ENCODE data around the gene SHC2.

SHC2 gene, protein sequence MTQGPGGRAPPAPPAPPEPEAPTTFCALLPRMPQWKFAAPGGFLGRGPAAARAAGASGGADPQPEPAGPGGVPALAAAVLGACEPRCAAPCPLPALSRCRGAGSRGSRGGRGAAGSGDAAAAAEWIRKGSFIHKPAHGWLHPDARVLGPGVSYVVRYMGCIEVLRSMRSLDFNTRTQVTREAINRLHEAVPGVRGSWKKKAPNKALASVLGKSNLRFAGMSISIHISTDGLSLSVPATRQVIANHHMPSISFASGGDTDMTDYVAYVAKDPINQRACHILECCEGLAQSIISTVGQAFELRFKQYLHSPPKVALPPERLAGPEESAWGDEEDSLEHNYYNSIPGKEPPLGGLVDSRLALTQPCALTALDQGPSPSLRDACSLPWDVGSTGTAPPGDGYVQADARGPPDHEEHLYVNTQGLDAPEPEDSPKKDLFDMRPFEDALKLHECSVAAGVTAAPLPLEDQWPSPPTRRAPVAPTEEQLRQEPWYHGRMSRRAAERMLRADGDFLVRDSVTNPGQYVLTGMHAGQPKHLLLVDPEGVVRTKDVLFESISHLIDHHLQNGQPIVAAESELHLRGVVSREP

GRCh38 chr19:460877-461720 is at the start of gene SHC2:
TSS of gene SHC2 (minus strand) at chr19:461033. CDS start at chr19:460996, 37 bp downstream.
- peak; percentile 35 for DNase-seq

DNA sequence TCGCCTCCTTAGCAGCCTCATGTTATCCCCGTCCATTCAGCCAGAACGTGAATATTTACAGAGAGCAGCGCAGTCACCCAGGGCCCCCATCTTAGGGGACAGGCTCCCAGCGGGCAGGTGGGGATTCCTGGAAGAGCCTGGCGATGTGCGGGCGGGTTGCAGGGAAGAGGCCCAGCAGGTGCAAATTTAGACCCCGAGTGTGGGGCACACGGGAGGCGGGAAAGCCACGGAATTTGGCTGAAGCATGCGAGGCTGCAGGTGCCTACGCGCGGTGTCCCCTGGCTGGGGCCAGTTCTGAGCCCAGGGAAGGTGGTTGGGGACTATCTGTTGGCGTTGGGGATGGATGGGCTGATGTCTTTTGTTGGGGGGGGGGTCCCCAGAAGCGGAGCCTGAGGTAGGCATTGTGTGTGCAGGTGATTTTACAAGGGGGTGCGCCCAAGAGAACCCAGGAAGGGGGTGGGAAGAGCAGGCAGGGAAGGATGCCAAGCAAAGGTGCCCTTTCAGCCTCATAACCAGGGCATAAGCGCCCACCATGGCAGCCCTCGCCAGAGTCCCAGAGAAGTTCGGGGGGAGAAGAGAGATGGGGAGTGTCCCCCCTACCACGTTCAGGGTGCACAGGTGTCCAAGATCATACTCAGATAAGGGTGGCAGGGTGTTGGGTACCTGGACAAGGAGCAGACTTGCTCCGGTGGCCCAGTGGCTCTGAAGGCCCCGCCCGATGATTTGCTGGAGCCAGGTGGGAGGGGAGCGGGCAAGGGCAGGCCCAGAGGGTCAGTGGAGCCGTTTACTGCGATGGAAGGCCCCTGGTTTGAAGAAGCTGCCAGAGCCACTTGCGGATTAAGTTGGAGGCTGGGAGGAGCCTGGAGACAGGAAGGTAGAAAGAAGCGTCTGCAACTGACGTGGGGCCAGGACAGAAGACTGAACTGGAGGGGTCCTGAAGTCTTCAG is 47.6 kb upstream of the SHC2 start:
- no peak for DNase-seq

- peak; percentile 73 for DNase-seq
Observed at GRCh38 chr19:507286-508203, 46.7 kb upstream of the SHC2 start, which contains the start of gene TPGS1. TSS of gene TPGS1 (plus strand) at chr19:507497. CDS start at chr19:507507, 10 bp downstream.

DNA sequence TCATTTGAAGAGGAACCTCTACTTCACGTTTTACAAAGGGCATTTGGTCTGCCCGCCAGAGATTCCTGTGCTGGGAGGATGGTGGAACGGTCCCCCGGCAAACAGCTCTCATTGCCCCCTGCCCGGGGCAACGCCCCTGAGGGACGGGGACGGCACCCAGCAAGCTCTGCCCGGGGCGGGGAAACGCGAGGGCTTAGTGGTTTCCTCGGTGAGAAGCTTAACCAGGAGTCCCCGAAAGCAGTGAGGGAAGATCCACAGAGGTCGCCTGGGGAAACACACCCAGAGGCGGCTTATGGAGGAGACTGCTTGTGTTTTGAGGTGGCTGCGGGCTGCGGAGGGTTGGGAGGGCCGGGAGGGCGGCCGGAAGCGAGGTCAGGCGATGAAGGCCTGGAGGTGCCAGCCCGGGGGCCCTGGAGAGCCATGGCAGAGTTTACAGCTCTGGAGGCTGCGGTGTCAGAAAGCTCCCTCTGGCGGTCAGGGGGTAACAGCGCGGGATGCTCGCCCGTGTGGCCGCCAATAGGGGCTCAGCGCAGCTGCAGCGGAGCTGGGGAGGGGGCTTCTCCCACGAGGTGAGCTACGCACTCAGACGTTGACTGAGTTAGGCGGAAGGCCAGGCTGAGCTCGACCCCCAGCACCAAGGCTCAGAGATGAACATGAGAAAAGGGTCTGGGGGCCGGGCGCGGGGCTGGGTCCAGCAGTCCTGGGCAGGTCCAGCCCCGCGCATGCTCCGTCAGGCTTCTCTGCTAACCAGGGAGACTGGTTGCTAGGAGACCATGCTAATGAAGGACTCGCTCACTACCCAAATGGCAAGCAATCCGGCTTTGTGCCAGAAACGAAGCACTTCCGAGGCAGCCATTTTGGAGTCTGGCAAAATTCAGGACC is 45.8 kb upstream of the SHC2 start:
- peak; percentile 99 for DNase-seq

GRCh38 chr19:504616-505015 is 43.8 kb upstream of the SHC2 start:
- DNase-seq: no peak

DNA sequence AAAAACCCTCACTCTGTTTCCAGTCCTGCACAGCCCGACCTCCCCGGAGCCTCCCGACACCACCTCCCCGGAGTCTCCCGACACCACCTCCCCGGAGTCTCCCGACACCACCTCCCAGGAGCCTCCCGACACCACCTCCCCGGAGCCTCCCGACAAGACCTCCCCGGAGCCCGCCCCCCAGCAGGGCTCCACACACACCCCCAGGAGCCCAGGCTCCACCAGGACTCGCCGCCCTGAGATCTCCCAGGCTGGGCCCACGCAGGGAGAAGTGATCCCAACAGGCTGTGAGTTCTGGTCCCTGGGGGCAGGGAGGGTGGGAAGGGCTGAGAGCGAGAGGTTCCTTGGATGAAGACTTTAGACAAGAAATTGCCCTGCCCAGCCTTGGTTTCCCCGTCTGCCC is 40.8 kb upstream of the SHC2 start:
- no peak for DNase-seq

GRCh38 chr19:498977-499623 is 38.3 kb upstream of the SHC2 start:
- DNase-seq: no peak

GRCh38 chr19:498511-498891 is 37.7 kb upstream of the SHC2 start:
- no peak for DNase-seq

DNA sequence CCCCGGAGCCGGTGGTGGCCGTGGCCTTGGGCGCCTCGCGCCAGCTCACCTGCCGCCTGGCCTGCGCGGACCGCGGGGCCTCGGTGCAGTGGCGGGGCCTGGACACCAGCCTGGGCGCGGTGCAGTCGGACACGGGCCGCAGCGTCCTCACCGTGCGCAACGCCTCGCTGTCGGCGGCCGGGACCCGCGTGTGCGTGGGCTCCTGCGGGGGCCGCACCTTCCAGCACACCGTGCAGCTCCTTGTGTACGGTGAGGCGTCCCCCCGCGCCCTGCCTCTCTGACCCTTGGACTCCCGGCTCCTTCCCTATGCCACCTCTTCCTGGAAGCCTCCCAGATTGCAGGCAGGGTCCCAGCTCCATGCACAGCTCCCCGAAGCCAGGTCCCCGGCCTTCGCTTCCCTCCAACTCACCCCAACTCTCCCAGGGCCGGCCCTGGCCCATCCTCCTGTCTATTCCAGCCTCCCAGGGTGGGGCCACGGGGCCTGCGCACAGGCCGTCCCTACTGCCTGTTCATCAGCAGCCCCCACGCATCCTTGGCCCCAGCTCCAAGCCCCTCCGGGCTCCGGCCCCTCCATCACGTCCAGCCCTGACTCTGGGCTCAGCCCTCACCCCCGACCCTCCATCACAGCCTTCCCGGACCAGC is 37.2 kb upstream of the SHC2 start:
- no peak for DNase-seq

DNA sequence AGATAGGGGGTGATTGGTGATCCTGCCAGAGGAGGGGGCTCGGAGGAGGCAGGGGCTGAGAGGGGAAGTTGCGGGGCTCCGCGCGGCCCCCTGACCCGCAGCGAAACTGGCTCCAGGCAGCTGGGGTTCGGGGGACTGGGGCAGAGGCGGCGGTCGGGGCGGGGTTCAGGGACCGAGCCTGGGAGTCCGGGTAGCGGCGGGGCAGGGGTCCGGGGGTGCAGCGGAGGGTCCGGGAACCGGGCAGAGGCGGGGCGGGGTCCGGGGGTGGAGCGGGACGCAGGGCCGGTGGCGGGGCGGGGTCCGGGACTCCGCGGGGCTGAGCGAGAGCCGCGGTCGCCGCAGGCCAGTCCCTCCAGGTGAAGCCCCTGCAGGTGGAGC is 36.6 kb upstream of the SHC2 start:
- DNase-seq: no peak

- DNase-seq: no peak
Observed at GRCh38 chr19:496986-497385, 36.2 kb upstream of the SHC2 start.

DNA sequence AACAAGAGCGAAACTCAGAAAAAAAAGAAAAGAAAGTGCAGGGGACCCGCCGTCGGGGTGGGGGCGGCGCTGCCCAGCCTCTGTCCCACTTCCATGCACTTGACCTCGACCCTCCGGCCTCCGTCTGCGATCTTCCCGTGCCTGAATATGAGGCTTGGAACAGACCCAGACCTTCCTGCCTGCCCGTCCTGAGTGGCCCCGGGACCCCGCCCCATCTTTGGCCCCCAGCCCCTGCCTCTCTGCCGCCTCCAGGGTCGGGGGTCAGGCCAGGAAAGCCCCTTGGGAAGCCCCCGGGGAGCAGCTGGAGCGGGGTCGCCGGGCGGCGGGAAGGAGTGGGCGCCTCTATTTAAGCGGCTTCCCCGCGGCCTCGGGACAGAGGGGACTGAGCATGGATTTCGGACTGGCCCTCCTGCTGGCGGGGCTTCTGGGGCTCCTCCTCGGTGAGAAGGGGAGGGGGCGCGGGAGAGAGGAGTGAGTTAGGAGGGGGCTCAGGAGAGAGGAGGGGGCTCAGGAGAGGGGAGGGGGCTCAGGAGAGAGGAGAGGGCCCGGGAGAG is 35.4 kb upstream of the SHC2 start, which contains the start of gene MADCAM1:
TSS of gene MADCAM1 (plus strand) at position 375 of the 554 bp plus-strand sequence. CDS start at position 389, 14 bp downstream.
- no peak for DNase-seq

DNA sequence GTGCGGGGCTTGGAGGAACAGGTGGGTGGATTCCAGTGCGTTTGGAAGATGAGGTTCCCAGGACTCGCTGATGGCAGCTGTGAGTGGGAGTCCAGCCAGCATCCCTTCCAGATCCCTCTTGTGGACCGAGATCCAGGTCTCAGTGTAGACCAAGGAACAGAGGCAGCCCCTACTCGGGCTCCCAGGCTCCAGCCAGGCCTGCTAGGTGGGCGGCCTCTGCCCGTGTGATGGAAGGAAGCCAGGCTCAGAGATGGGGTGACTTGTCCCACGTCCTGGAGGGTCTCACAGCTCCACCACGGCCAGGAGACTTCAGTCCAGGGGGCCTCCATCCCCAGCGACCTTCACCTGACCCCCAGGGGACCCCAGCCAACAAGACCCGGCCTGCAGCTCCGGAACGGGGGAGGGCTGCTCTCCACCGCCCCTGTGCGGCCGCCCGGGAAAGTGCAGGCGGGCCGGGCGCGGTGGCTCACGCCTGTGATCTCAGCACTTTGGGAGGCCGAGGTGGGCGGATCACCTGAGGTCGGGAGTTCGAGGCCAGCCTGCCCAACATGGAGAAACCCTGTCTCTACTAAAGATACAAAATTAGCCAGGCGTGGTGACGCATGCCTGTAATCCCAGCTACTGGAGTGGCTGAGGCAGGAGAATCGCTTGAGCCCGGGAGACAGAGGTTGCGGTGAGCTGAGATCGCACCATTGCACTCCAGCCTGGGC is 34.7 kb upstream of the SHC2 start:
- DNase-seq: no peak

- no peak for DNase-seq
Observed at GRCh38 chr19:495081-495401, 34.2 kb upstream of the SHC2 start.

DNA sequence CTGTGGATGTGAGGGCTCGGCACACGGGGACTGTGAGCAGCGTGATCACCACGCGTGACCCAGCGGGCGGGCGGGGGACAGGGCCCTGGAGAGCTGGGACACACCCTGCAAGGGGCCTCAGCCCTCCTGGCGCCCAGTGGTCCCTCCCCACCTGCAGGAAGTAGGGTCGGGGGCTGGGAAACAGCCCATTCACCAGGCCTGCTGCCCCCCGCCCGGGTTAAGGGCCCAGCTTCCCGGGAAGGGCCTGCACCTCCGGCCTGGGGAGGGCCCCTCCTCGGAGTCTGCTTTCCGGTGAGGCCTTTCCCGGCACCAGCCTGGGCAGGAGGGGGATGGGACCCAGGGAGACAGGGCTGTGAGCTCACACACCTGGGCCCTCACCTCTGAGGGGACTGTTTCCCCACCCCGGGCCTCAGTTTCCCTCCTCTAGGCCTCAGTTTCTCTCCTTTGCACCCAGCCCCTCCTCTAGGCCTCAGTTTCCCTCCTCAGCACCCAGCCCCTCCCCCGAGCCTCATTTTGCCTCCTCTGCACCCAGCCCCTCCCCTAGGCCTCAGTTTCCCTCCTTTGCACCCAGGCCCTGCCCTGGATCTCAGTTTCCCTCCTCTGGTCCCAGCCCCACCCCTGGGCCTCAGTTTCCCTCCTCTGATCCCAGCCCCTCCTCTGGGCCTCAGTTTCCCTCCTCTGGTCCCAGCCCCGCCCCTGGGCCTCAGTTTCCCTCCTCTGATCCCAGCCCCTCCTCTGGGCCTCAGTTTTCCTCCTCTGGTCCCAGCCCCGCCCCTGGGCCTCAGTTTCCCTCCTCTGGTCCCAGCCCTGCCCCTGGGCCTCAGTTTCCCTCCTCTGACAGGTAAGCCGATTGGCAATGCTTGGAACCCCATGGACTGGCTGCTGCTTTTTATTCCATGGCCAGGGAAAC is 33.6 kb upstream of the SHC2 start:
- no peak for DNase-seq

GRCh38 chr19:493391-494170 is 32.7 kb upstream of the SHC2 start:
- DNase-seq: no peak
